Measurements from ENCODE around the gene TRDN.
A peak's percentile ranks its signal among the peaks of the same experiment; 100 is the strongest.
"Not testable (repeated sequence)": the region's sequence is repeated elsewhere in the genome, so short reads cannot be mapped to it uniquely, and the experiment has no call there.

The TRDN gene

GRCh38 chr6:123629258-123629941 lies 7.3 kb downstream of the TRDN start:
- no peak for DNase-seq (ENCODE audit: low read depth, low spot score)

GRCh38 chr6:123625696-123626095 lies 11.1 kb downstream of the TRDN start:
- no peak for DNase-seq (ENCODE audit: low read depth, low spot score)

GRCh38 chr6:123622780-123623179 lies 14.0 kb downstream of the TRDN start:
- no peak for DNase-seq (ENCODE audit: low read depth, low spot score)

- no peak for DNase-seq (ENCODE audit: low read depth, low spot score)
Observed at GRCh38 chr6:123619156-123619555, 17.6 kb downstream of the TRDN start.

GRCh38 chr6:123616942-123617341 lies 19.8 kb downstream of the TRDN start:
- DNase-seq (ENCODE audit: low read depth, low spot score) = no peak

- DNase-seq (ENCODE audit: low read depth, low spot score) = no peak
Observed at GRCh38 chr6:123616016-123616415, 20.7 kb downstream of the TRDN start.

- no peak for DNase-seq (ENCODE audit: low read depth, low spot score)
Observed at GRCh38 chr6:123610779-123611178, 26.0 kb downstream of the TRDN start.

- no peak for DNase-seq (ENCODE audit: low read depth, low spot score)
Observed at GRCh38 chr6:123604067-123604466, 32.7 kb downstream of the TRDN start.

- no peak for DNase-seq (ENCODE audit: low read depth, low spot score)
Observed at GRCh38 chr6:123598011-123598410, 38.7 kb downstream of the TRDN start.

GRCh38 chr6:123594776-123595175 lies 42.0 kb downstream of the TRDN start:
- no peak for DNase-seq (ENCODE audit: low read depth, low spot score)

GRCh38 chr6:123592426-123592825 lies 44.3 kb downstream of the TRDN start:
- DNase-seq (ENCODE audit: low read depth, low spot score) = no peak

- no peak for DNase-seq (ENCODE audit: low read depth, low spot score)
Observed at GRCh38 chr6:123589973-123590372, 46.8 kb downstream of the TRDN start.

- DNase-seq (ENCODE audit: low read depth, low spot score) = no peak
Observed at GRCh38 chr6:123589317-123589716, 47.4 kb downstream of the TRDN start.

GRCh38 chr6:123588546-123588895 lies 48.2 kb downstream of the TRDN start:
- DNase-seq (ENCODE audit: low read depth, low spot score) = no peak

GRCh38 chr6:123587838-123588545 lies 48.8 kb downstream of the TRDN start:
- DNase-seq (ENCODE audit: low read depth, low spot score) = peak; percentile 20

- DNase-seq (ENCODE audit: low read depth, low spot score) = not testable (repeated sequence)
Observed at GRCh38 chr6:123587407-123587806, 49.3 kb downstream of the TRDN start.

GRCh38 chr6:123580331-123580730 lies 56.4 kb downstream of the TRDN start:
- DNase-seq (ENCODE audit: low read depth, low spot score) = no peak

GRCh38 chr6:123575188-123575587 lies 61.6 kb downstream of the TRDN start:
- no peak for DNase-seq (ENCODE audit: low read depth, low spot score)

GRCh38 chr6:123570813-123571684 lies 65.7 kb downstream of the TRDN start:
- DNase-seq (ENCODE audit: low read depth, low spot score) = no peak

- DNase-seq (ENCODE audit: low read depth, low spot score) = no peak
Observed at GRCh38 chr6:123569575-123569974, 67.2 kb downstream of the TRDN start.

GRCh38 chr6:123565529-123565928 lies 71.2 kb downstream of the TRDN start:
- no peak for DNase-seq (ENCODE audit: low read depth, low spot score)

- DNase-seq (ENCODE audit: low read depth, low spot score) = no peak
Observed at GRCh38 chr6:123564361-123564760, 72.4 kb downstream of the TRDN start.

All from iPS DF 19.7 (cell line).